H1 (cell line): ENCODE data around the gene TNS3. TPM values are rescaled to one million over a fixed set of nuclear protein-coding genes. Genes with fewer than 3 reads are reported as not detected.

Experiments
- CTCF ChIA-PET: fragments of 300-600 bp; sonication (Branson Sonifier 250); formaldehyde crosslinking; loops from one replicate; lab custom pipeline; 2021; ENCODE audit not compliant: partially characterized antibody; lab: Charles Lee
- POLR2A ChIA-PET: fragments of 300-600 bp; sonication (Branson Sonifier 250); formaldehyde crosslinking; loops from one replicate; lab custom pipeline; 2021; ENCODE audit warnings: inconsistent platforms; ENCODE audit not compliant: partially characterized antibody; lab: Charles Lee
- DNase-seq, 2 experiments: peaks; one replicate each; pipeline versions ENCODE4 v3.0.0 to v3.0.0-alpha.2; 2010 to 2022; ENCODE audit warnings: low spot score in 2 of 2, low read depth in 1 of 2, mixed read lengths in 1 of 2
- FAIRE-seq: peaks from 2 replicates; lab custom pipeline; 2011; peaks lifted over from hg19 to GRCh38; lab: Jason Lieb, UNC
- H2AFZ ChIP-seq: 2 replicates; pipeline ENCODE4 v1.8.1; 2012; ENCODE audit warnings: low read length, inconsistent platforms
- H2AK5ac ChIP-seq: 2 replicates; pipeline ENCODE4 v1.6.1; 2013; ENCODE audit warnings: low read depth, low read length
- H2BK120ac ChIP-seq: replicated peaks from 2 replicates; pipeline ENCODE3; 2013; ENCODE audit warnings: low read depth, low read length, inconsistent platforms
- H2BK12ac ChIP-seq: 2 replicates; pipeline ENCODE4 v1.6.1; 2013; ENCODE audit warnings: low read depth, low read length
- H2BK15ac ChIP-seq: 2 replicates; pipeline ENCODE4 v1.6.1; 2013; ENCODE audit warnings: low read length
- H2BK20ac ChIP-seq: 2 replicates; pipeline ENCODE4 v1.6.1; 2013; ENCODE audit warnings: low read length
- H2BK5ac ChIP-seq: 2 replicates; pipeline ENCODE4 v1.6.1; 2013; ENCODE audit warnings: low read depth, low read length
- H3K14ac ChIP-seq: 2 replicates; pipeline ENCODE4 v1.6.1; 2013; ENCODE audit warnings: inconsistent platforms; ENCODE audit not compliant: insufficient read length
- H3K18ac ChIP-seq: 2 replicates; pipeline ENCODE4 v1.6.1; 2013; ENCODE audit warnings: low read length; ENCODE audit errors: extremely low read depth
- H3K23ac ChIP-seq: 2 replicates; pipeline ENCODE4 v1.6.1; 2013; ENCODE audit warnings: inconsistent platforms; ENCODE audit not compliant: insufficient read length
- H3K23me2 ChIP-seq: 2 replicates; pipeline ENCODE4 v1.6.1; 2013; ENCODE audit warnings: low read depth, low read length
- H3K27ac ChIP-seq: 2 replicates; pipeline ENCODE4 v1.6.1; 2011; ENCODE audit warnings: low read depth, low read length, inconsistent platforms
- H3K27me3 ChIP-seq, 4 experiments: replicated peaks in 1 of 4; 1 replicate in 1 of 4; 2 replicates in 3 of 4; pipeline versions ENCODE4 v1.6.1 to v1.8.1; 2011 to 2013; ENCODE audit warnings: low read length in 3 of 4, mild to moderate bottlenecking in 3 of 4, inconsistent platforms in 2 of 4, mixed read lengths in 2 of 4, moderate library complexity in 1 of 4; ENCODE audit not compliant: control insufficient read depth in 3 of 4, insufficient read depth in 3 of 4; ENCODE audit errors: extremely low read depth in 1 of 4
- H3K36me3 ChIP-seq, 4 experiments: 2 replicates each; pipeline versions ENCODE4 v1.6.1 to v1.8.1; 2011 to 2013; ENCODE audit warnings: mild to moderate bottlenecking in 4 of 4, low read length in 3 of 4, moderate library complexity in 2 of 4, control low read depth in 1 of 4, inconsistent platforms in 1 of 4; ENCODE audit not compliant: insufficient read depth in 4 of 4, control insufficient read depth in 2 of 4
- H3K4ac ChIP-seq: replicated peaks from 2 replicates; pipeline ENCODE3; 2013; ENCODE audit warnings: low read length, low read depth, mixed read lengths, inconsistent platforms; ENCODE audit not compliant: insufficient read length
- H3K4me1 ChIP-seq, 4 experiments: replicated peaks in 1 of 4; 1 replicate in 1 of 4; 2 replicates in 3 of 4; pipeline versions ENCODE4 v1.6.1 to v1.8.1; 2011 to 2013; ENCODE audit warnings: low read length in 3 of 4, inconsistent platforms in 2 of 4, mixed read lengths in 1 of 4; ENCODE audit not compliant: insufficient read depth in 4 of 4, control insufficient read depth in 3 of 4
- H3K4me2 ChIP-seq, 2 experiments: 2 replicates each; pipeline versions ENCODE4 v1.6.1 to v1.8.1; 2011 to 2013; ENCODE audit warnings: low read depth in 2 of 2, low read length in 2 of 2, control low read depth in 1 of 2, inconsistent platforms in 1 of 2, mild to moderate bottlenecking in 1 of 2; ENCODE audit not compliant: insufficient read depth in 1 of 2
- H3K4me3 ChIP-seq, 4 experiments: fragments of 200-600, 300-600 bp in 1 of 4; sonication (generic), shearing (Covaris generic), sonication (Bioruptor Twin) in 1 of 4; 2 replicates each; pipeline versions ENCODE4 v1.5.1 to v1.8.1; 2011 to 2016; ENCODE audit warnings: low read length in 4 of 4, low read depth in 3 of 4, control low read depth in 2 of 4, inconsistent platforms in 2 of 4, mild to moderate bottlenecking in 2 of 4, mixed read lengths in 1 of 4, moderate library complexity in 1 of 4; ENCODE audit not compliant: insufficient read depth in 2 of 4; ENCODE audit errors: extremely low read depth in 1 of 4
- H3K56ac ChIP-seq: replicated peaks from 2 replicates; pipeline ENCODE3; 2013; ENCODE audit warnings: low read depth, mild to moderate bottlenecking, mixed read lengths, low read length, inconsistent platforms; ENCODE audit not compliant: insufficient read length
- H3K79me1 ChIP-seq: 2 replicates; pipeline ENCODE4 v1.6.1; 2013; ENCODE audit warnings: low read depth, low read length, control low read depth
- H3K79me2 ChIP-seq, 2 experiments: 2 replicates each; pipeline versions ENCODE4 v1.6.1 to v1.8.1; 2012 to 2013; ENCODE audit warnings: low read length in 2 of 2, mild to moderate bottlenecking in 2 of 2, inconsistent platforms in 1 of 2; ENCODE audit not compliant: insufficient read depth in 2 of 2, control insufficient read depth in 1 of 2
- H3K9ac ChIP-seq, 4 experiments: replicated peaks in 1 of 4; 1 replicate in 1 of 4; 2 replicates in 3 of 4; pipeline versions ENCODE4 v1.6.1 to v1.8.1; 2011 to 2013; ENCODE audit warnings: low read depth in 3 of 4, low read length in 3 of 4, control low read depth in 2 of 4, mild to moderate bottlenecking in 2 of 4, moderate library complexity in 2 of 4, inconsistent platforms in 1 of 4; ENCODE audit errors: extremely low read depth in 1 of 4
- H3K9me3 ChIP-seq, 2 experiments: 2 replicates each; pipeline versions ENCODE4 v1.6.1 to v1.8.1; 2012 to 2013; ENCODE audit warnings: mild to moderate bottlenecking in 2 of 2, moderate library complexity in 2 of 2, control low read depth in 1 of 2, inconsistent platforms in 1 of 2, low read depth in 1 of 2, low read length in 1 of 2, mixed read lengths in 1 of 2; ENCODE audit not compliant: insufficient read depth in 2 of 2
- H4K20me1 ChIP-seq, 2 experiments: replicated peaks in 1 of 2; 2 replicates each; pipeline versions ENCODE3 to v1.8.1; 2011 to 2013; ENCODE audit warnings: inconsistent platforms in 2 of 2, low read length in 2 of 2, mild to moderate bottlenecking in 1 of 2; ENCODE audit not compliant: insufficient read depth in 2 of 2, control insufficient read depth in 1 of 2
- H4K5ac ChIP-seq: 2 replicates; pipeline ENCODE4 v1.6.1; 2013; ENCODE audit warnings: low read length, low read depth, mixed read lengths, inconsistent platforms; ENCODE audit not compliant: insufficient read length
- H4K8ac ChIP-seq: 2 replicates; pipeline ENCODE4 v1.8.0; 2013; ENCODE audit warnings: mild to moderate bottlenecking, moderate library complexity, low read length, inconsistent platforms; ENCODE audit not compliant: insufficient read depth; ENCODE audit errors: extremely low read depth
- H4K91ac ChIP-seq: replicated peaks from 2 replicates; pipeline ENCODE3; 2013; ENCODE audit warnings: low read length, mixed read lengths, inconsistent platforms; ENCODE audit not compliant: insufficient read length
- JUND ChIP-seq: IDR thresholded peaks from 2 replicates; pipeline ENCODE4 v1.6.1; 2011; ENCODE audit warnings: mild to moderate bottlenecking, improper control_type of control experiment, low read length
- MAX ChIP-seq: IDR thresholded peaks from 2 replicates; pipeline ENCODE4 v1.6.1; 2012; ENCODE audit warnings: inconsistent platforms
- RBBP5 ChIP-seq: IDR thresholded peaks from 2 replicates; pipeline ENCODE4 v1.7.1; 2012; ENCODE audit warnings: low read depth, mild to moderate bottlenecking, inconsistent platforms, low read length, moderate library complexity, borderline replicate concordance
- WGBS, 2 experiments: shearing (Covaris generic) in 1 of 2; methylation state at CpG; one replicate each; pipeline versions ENCODE4 v1.1.6 to v1.1.7; 2013 to 2015; ENCODE audit warnings: low lambda C conversion rate in 2 of 2, mixed read lengths in 2 of 2, inconsistent platforms in 1 of 2, low coverage in 1 of 2, missing lambda C conversion rate in 1 of 2; ENCODE audit not compliant: insufficient replicate concordance in 2 of 2, insufficient coverage in 1 of 2, insufficient read length in 1 of 2; ENCODE audit errors: extremely low coverage in 1 of 2, missing lambda C conversion rate in 1 of 2; 5-methylcytosine and 5-hydroxymethylcytosine counted together
- polyA plus RNA-seq, 7 experiments: library from polyadenylated mRNA; depleted of rRNA in 3 of 7; stranded (reverse) in 5 of 7; unstranded in 2 of 7; fragments of >200 nt in 5 of 7; fragments of 200-250 nt in 2 of 7; gene quantifications; 1 replicate in 5 of 7; 2 replicates in 1 of 7; 4 replicates in 1 of 7; pipeline versions ENCODE4 v1.2.1 to v1.2.3, GENCODE V29; 2011 to 2013; ENCODE audit warnings: missing spikeins in 2 of 7, mixed read lengths in 2 of 7
- total RNA-seq: library from RNA; stranded (reverse); fragmentation: NEBNext Ultra II Directional; extraction: Animal tissue kit (Norgen Biotek cat#: 25700); gene quantifications from 2 replicates; pipeline ENCODE4 v1.2.1, GENCODE V29; 2021

TNS3 gene
- total and polyA plus RNA-seq, 2 of the 8 experiments (the other 6 are each of a cell fraction or from before 2014, with no cell fraction given): 11.9 to 24.2 TPM

GRCh38 chr7:47253650-47254080 is 328.2 kb downstream of the TNS3 start:
- H3K27me3 ChIP-seq: peaks cover 0 to 10% (median 8%) of the 10 kb centered on the region in 4 experiments; a peak in 5 of 7 replicates
- no peak overlapping the region for H4K91ac ChIP-seq
- H4K20me1 ChIP-seq: no peaks in the 10 kb centered on the region
- H3K4ac ChIP-seq: no peak overlapping the region
- H2BK12ac ChIP-seq: no peak overlapping the region
- no peaks in the 10 kb centered on the region for H3K9me3 ChIP-seq
- no peak overlapping the region for H3K14ac ChIP-seq
- H3K4me3 ChIP-seq: peak overlapping the region; percentile 38 to 70 (median 62)
- H3K4me1 ChIP-seq: peaks cover 4 to 5% (median 4%) of the 10 kb centered on the region in 4 experiments
- POLR2A ChIA-PET: interaction anchor here (1.3 kb wide), 1 partner anchor 13 kb away, joined by 4 read pairs; no protein-coding TSS in a partner anchor
- H3K56ac ChIP-seq: no peak overlapping the region
- H3K4me2 ChIP-seq: peak overlapping the region; percentile 72 to 79
- no peak overlapping the region for H3K23ac ChIP-seq
- H2BK15ac ChIP-seq: no peak overlapping the region
- H4K5ac ChIP-seq: no peak overlapping the region
- peak overlapping the region; percentile 73 for H4K8ac ChIP-seq
- TF ChIP-seq JUND (peak; percentile 72; the same call in 1 of the 2 replicates), RBBP5 (no peak), MAX (0 out of 2 replicates have a peak, but pooled peaks have one; percentile 40)
- H2AFZ ChIP-seq: peak overlapping the region; percentile 88
- no peaks in the 10 kb centered on the region for H3K36me3 ChIP-seq
- H2BK5ac ChIP-seq: no peak overlapping the region
- no peak overlapping the region for H2BK120ac ChIP-seq
- FAIRE-seq (no peak), DNase-seq (peak in 1 of 2 experiments; percentile 51)
- H2BK20ac ChIP-seq: no peak overlapping the region
- peak overlapping the region in 2 of 4 experiments; percentile 34 to 38; a peak in 4 of 7 replicates for H3K9ac ChIP-seq
- CTCF ChIA-PET: interaction anchor here (0.5 to 1.9 kb wide), 13 partner anchors 9 to 498 kb away, joined by 3 to 11 read pairs (median 3); no protein-coding TSS in a partner anchor
- H2AK5ac ChIP-seq: no peak overlapping the region
- H3K27ac ChIP-seq: no peak overlapping the region
- H3K18ac ChIP-seq: no peak overlapping the region; the same call in 1 of the 2 replicates
- WGBS, 2 experiments: 14% methylated on average over 14 of the region's 14 CpGs; no CpG with 5 or more reads in 1 of the 2 experiments
- H3K79me2 ChIP-seq: no peaks in the 10 kb centered on the region
- H3K79me1 ChIP-seq: no peaks in the 10 kb centered on the region
- H3K23me2 ChIP-seq: peaks cover 7% of the 10 kb centered on the region; the same call in 1 of the 2 replicates
